GM19043 (cell line): ENCODE results near the gene SP140L.

Source experiments
- ATAC-seq: cut with Tn5 transposase; IDR thresholded peaks from one replicate; pipeline ENCODE4 v1.9.1; 2021; ENCODE audit warnings: low read depth; ENCODE audit not compliant: unreplicated experiment

Gene SP140L

GRCh38 chr2:230447455-230448451, 120.8 kb downstream of the SP140L start:
- ATAC-seq: peak; percentile 77

GRCh38 chr2:230449901-230450467, 123.0 kb downstream of the SP140L start:
- no peak for ATAC-seq

GRCh38 chr2:230453006-230453405, 126.0 kb downstream of the SP140L start:
- ATAC-seq: no peak
